HepG2 (cell line): ENCODE results near the gene ATP10D. TPM values are rescaled to one million over a fixed set of nuclear protein-coding genes. Genes with fewer than 3 reads are reported as not detected.

Experiments used
- ATAC-seq: fragments of 200-7000 bp; cut with Tn5 transposase; 3 replicates; pipeline ENCODE4 v1.9.1; 2020; ENCODE audit warnings: mild to moderate bottlenecking, moderate library complexity
- BruUV-seq: library from RNA; stranded (reverse); fragments of 400-500 nt; replicated peaks from 2 replicates; lab custom pipeline; 2021; lab: Mats Ljungman, UMichigan
- CTCF ChIA-PET: fragments of 300-600 bp; formaldehyde crosslinking; extraction: SDS; loops from one replicate; lab custom pipeline; 2021; ENCODE audit warnings: low total read pairs, inconsistent platforms, low intra/inter-chr PET ratio; lab: Yijun Ruan, JAX
- POLR2A ChIA-PET: fragments of 350-600 bp; sonication (Branson Sonifier 250); formaldehyde crosslinking; loops from one replicate; lab custom pipeline; 2020; ENCODE audit warnings: antibody characterized with exemption, inconsistent platforms; lab: Yijun Ruan, JAX
- DNase-seq: peaks from one replicate; pipeline ENCODE4 v3.0.0-alpha.2; 2015; ENCODE audit warnings: low spot score
- FAIRE-seq: peaks from 3 replicates; lab custom pipeline; 2011; peaks lifted over from hg19 to GRCh38; lab: Jason Lieb, UNC
- H2AFZ ChIP-seq: one replicate; pipeline ENCODE4 v1.6.1; 2011; ENCODE audit warnings: low read length, inconsistent platforms
- H3K27ac ChIP-seq: fragments of 300-600 bp; 3 replicates; pipeline ENCODE4 v1.8.0; 2011; ENCODE audit warnings: mixed run types, mild to moderate bottlenecking, mixed read lengths, low read length, inconsistent platforms; ENCODE audit not compliant: insufficient read depth; ENCODE audit errors: extremely low read length
- H3K27me3 ChIP-seq, 2 experiments: fragments of 200-600 bp in 1 of 2; 2 replicates in 1 of 2; 3 replicates in 1 of 2; pipeline versions ENCODE4 v1.6.0 to v1.8.0; 2011; ENCODE audit warnings: low read length in 2 of 2, mild to moderate bottlenecking in 2 of 2, moderate library complexity in 2 of 2, inconsistent platforms in 1 of 2; ENCODE audit not compliant: insufficient read depth in 2 of 2, control insufficient read depth in 1 of 2
- H3K36me3 ChIP-seq, 2 experiments: fragments of 200-600 bp in 1 of 2; replicated peaks in 1 of 2; 2 replicates in 1 of 2; 3 replicates in 1 of 2; pipeline versions ENCODE4 v1.5.1 to v1.8.0; 2011; ENCODE audit warnings: low read length in 2 of 2, inconsistent platforms in 1 of 2; ENCODE audit not compliant: insufficient read depth in 2 of 2, control insufficient read depth in 1 of 2
- H3K4me1 ChIP-seq: 2 replicates; pipeline ENCODE4 v1.5.1; 2012; ENCODE audit warnings: low read length, inconsistent platforms; ENCODE audit not compliant: insufficient read depth
- H3K4me2 ChIP-seq: 2 replicates; pipeline ENCODE4 v1.6.0; 2011; ENCODE audit warnings: low read depth, low read length, inconsistent platforms
- H3K4me3 ChIP-seq, 3 experiments: fragments of 200-600 bp in 1 of 3; sonication (generic), shearing (Covaris generic) in 1 of 3; replicated peaks in 1 of 3; 2 replicates each; pipeline ENCODE4 v1.5.1; 2011 to 2016; ENCODE audit warnings: low read length in 3 of 3, inconsistent platforms in 2 of 3, low read depth in 2 of 3, mild to moderate bottlenecking in 2 of 3, control low read depth in 1 of 3, mixed read lengths in 1 of 3; ENCODE audit not compliant: insufficient read depth in 1 of 3
- H3K79me2 ChIP-seq: one replicate; pipeline ENCODE4 v1.6.1; 2011; ENCODE audit warnings: low read length, inconsistent platforms; ENCODE audit not compliant: insufficient read depth
- H3K9ac ChIP-seq: 2 replicates; pipeline ENCODE4 v1.6.0; 2011; ENCODE audit warnings: mild to moderate bottlenecking, low read depth, low read length, inconsistent platforms; ENCODE audit not compliant: insufficient read depth
- H3K9me3 ChIP-seq: 2 replicates; pipeline ENCODE4 v1.5.1; 2012; ENCODE audit warnings: mild to moderate bottlenecking, low read length
- H4K20me1 ChIP-seq: 2 replicates; pipeline ENCODE4 v1.6.0; 2011; ENCODE audit warnings: inconsistent platforms, mild to moderate bottlenecking, low read length, moderate library complexity; ENCODE audit not compliant: insufficient read depth
- AHR ChIP-seq: IDR thresholded peaks from 2 replicates; pipeline ENCODE4 v1.6.1; 2018; ENCODE audit warnings: missing genetic modification reagents, missing compliant biosample characterization
- CENPT ChIP-seq: sonication (generic); formaldehyde crosslinking; IDR thresholded peaks from 2 replicates; pipeline ENCODE4 v1.8.0; 2022; ENCODE audit warnings: low read depth, mild to moderate bottlenecking, moderate library complexity, missing genetic modification reagents
- CREB1 ChIP-seq, 2 experiments: fragments of 450-650 bp in 1 of 2; IDR thresholded peaks; 2 replicates each; pipeline ENCODE4 v1.6.1; 2016 to 2017; ENCODE audit warnings: control low read depth in 1 of 2, mild to moderate bottlenecking in 1 of 2, missing compliant biosample characterization in 1 of 2, missing genetic modification characterization in 1 of 2
- DNMT3B ChIP-seq: conservative IDR thresholded peaks from 2 replicates; pipeline ENCODE4 v1.6.1; 2016; ENCODE audit warnings: missing biosample characterization, control low read depth
- HIVEP1 ChIP-seq: sonication (generic); formaldehyde crosslinking; IDR thresholded peaks from 2 replicates; pipeline ENCODE4 v1.4.0; 2020; ENCODE audit warnings: mild to moderate bottlenecking, missing genetic modification reagents
- MED8 ChIP-seq: sonication (generic); formaldehyde crosslinking; IDR thresholded peaks from 2 replicates; pipeline ENCODE4 v1.8.1; 2023; ENCODE audit warnings: mild to moderate bottlenecking, missing genetic modification reagents; ENCODE audit not compliant: insufficient replicate concordance
- MTA1 ChIP-seq: sonication (generic); formaldehyde crosslinking; IDR thresholded peaks from 2 replicates; pipeline ENCODE4 v1.4.0; 2020; ENCODE audit warnings: missing genetic modification reagents, mild to moderate bottlenecking, borderline replicate concordance
- NFATC3 ChIP-seq: sonication (generic); formaldehyde crosslinking; IDR thresholded peaks from 2 replicates; pipeline ENCODE4 v1.5.1; 2020; ENCODE audit warnings: mild to moderate bottlenecking, missing genetic modification reagents
- ZKSCAN8 ChIP-seq: IDR thresholded peaks from 2 replicates; pipeline ENCODE4 v1.6.1; 2016; ENCODE audit warnings: borderline replicate concordance, missing genetic modification reagents, missing compliant biosample characterization
- ZNF256 ChIP-seq: sonication (generic); formaldehyde crosslinking; conservative IDR thresholded peaks from 2 replicates; pipeline ENCODE4 v1.4.0; 2020; ENCODE audit warnings: missing genetic modification reagents
- ZNF549 ChIP-seq: sonication (generic); formaldehyde crosslinking; IDR thresholded peaks from 2 replicates; pipeline ENCODE4 v1.5.0; 2020; ENCODE audit warnings: missing genetic modification reagents
- ZNF558 ChIP-seq: sonication (generic); formaldehyde crosslinking; IDR thresholded peaks from 2 replicates; pipeline ENCODE4 v1.9.0; 2022; ENCODE audit warnings: mild to moderate bottlenecking, missing genetic modification reagents, borderline replicate concordance
- ZNF619 ChIP-seq: sonication (generic); formaldehyde crosslinking; IDR thresholded peaks from 2 replicates; pipeline ENCODE4 v1.4.0; 2020; ENCODE audit warnings: mild to moderate bottlenecking, missing genetic modification reagents
- WGBS: methylation state at CpG from one replicate; pipeline ENCODE4 v1.1.6; 2017; ENCODE audit warnings: low lambda C conversion rate; 5-methylcytosine and 5-hydroxymethylcytosine counted together
- in situ Hi-C: cut with HindIII; loops from 2 replicates; pipeline ENCODE4 v1.10.0; 2017; ENCODE audit warnings: low pct_unique_long_range_greater_than_20kb; ENCODE audit not compliant: extremely low pct_ligation_motif_present
- intact Hi-C: fragments of 100-400 bp; cut with micrococcal nuclease; formaldehyde crosslinking; loops from one replicate; pipeline ENCODE4 v1.10.0; 2022; ENCODE audit not compliant: unreplicated experiment
- polyA plus RNA-seq, 8 experiments: library from polyadenylated mRNA; depleted of rRNA in 3 of 8; stranded (reverse) in 7 of 8; unstranded in 1 of 8; fragments of >200 nt; fragmentation: Illumina TruSeq in 4 of 8; extraction: Trizol in 4 of 8; gene quantifications; 2 replicates each; pipeline versions ENCODE4 v1.2.1 to v1.2.3, GENCODE V29; 2011 to 2016; ENCODE audit warnings: low read depth in 4 of 8, missing spikeins in 1 of 8, mixed read lengths in 1 of 8; ENCODE audit not compliant: insufficient read depth in 1 of 8
- total RNA-seq, 5 experiments: library from RNA; depleted of rRNA; stranded (reverse); fragments of >200 nt; fragmentation: Illumina TruSeq; extraction: Trizol; gene quantifications; 2 replicates each; pipeline ENCODE4 v1.2.3, GENCODE V29; 2016; ENCODE audit warnings: low read depth in 1 of 5
- TF ChIP-seq, protein P1 (sequence below): sonication (generic); formaldehyde crosslinking; IDR thresholded peaks from 2 replicates; pipeline ENCODE4 v1.9.0; 2021; ENCODE audit warnings: missing genetic modification reagents, mild to moderate bottlenecking, borderline replicate concordance
- TF ChIP-seq, protein P2 (sequence below): sonication (generic); formaldehyde crosslinking; IDR thresholded peaks from 2 replicates; pipeline ENCODE4 v1.5.0; 2020; ENCODE audit warnings: mild to moderate bottlenecking, missing genetic modification reagents

The ATP10D gene
- total and polyA plus RNA-seq, 2 of the 13 experiments (the other 11 are each of a cell fraction or from before 2014, with no cell fraction given): 2.2 to 9.8 TPM

DNA sequence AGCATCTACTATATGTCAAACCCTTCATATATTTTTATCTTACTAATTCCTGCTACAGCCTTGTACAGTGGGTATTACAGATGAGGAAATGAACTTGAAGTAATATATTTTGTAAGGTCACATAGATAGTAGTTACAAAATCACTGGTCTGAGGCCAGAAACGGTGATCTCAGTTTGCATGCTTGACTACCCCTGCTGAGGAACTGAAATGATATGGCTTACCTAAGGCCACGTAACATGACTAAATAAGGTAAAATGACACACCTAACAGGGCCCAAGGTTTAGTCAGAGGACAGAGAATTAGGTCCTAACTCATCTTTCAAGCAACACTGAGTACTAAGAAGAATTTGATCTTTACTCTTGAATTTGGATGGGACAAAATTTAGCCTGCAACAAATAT lies 20.1 kb upstream of the ATP10D start:
- Histone ChIP-seq H3K36me3 (0 out of 5 replicates have a peak, but pooled peaks cover 0 to under 1% of the 10 kb centered on the region in 2 experiments), H2AFZ (peak overlapping the region; percentile 23), H3K79me2 (no peaks in the 10 kb centered on the region), H3K9ac (no peak overlapping the region), H3K4me1 (peaks cover 24% of the 10 kb centered on the region), H3K27ac (no peak overlapping the region), H3K27me3 (no peaks in the 10 kb centered on the region; a peak in 1 of 5 replicates), H3K4me3 (no peak overlapping the region), H4K20me1 (no peaks in the 10 kb centered on the region), H3K4me2 (no peak overlapping the region), H3K9me3 (no peaks in the 10 kb centered on the region)
- no TSS peak for BruUV-seq
- 45% methylated on average over 2 of the region's 2 CpGs for WGBS
- in situ Hi-C loops (no loop called here), intact Hi-C loops (no loop called here)
- ChIA-PET CTCF (no interaction called here), POLR2A (no interaction called here)
- no peak for DNase-seq
- no peak for TF ChIP-seq MTA1 (CRISPR knock-in tag)
- TF ChIP-seq CREB1 (IDR thresholded peaks at IDR 0.05): no peak
- no peak for TF ChIP-seq CREB1 (CRISPR knock-in tag; IDR thresholded peaks at IDR 0.05)
- TF ChIP-seq ZNF558 (CRISPR knock-in tag): no peak
- no peak for TF ChIP-seq NFATC3
- no peak for TF ChIP-seq ZNF619 (CRISPR knock-in tag)
- TF ChIP-seq DNMT3B (CRISPR knock-in tag): no peak
- TF ChIP-seq ZNF256 (CRISPR knock-in tag): no peak
- TF ChIP-seq ZNF549 (CRISPR knock-in tag): no peak
- TF ChIP-seq CENPT (CRISPR knock-in tag): no peak
- no peak for TF ChIP-seq ZKSCAN8 (CRISPR knock-in tag)
- no peak for TF ChIP-seq MED8 (CRISPR knock-in tag)
- TF ChIP-seq, protein P1, sequence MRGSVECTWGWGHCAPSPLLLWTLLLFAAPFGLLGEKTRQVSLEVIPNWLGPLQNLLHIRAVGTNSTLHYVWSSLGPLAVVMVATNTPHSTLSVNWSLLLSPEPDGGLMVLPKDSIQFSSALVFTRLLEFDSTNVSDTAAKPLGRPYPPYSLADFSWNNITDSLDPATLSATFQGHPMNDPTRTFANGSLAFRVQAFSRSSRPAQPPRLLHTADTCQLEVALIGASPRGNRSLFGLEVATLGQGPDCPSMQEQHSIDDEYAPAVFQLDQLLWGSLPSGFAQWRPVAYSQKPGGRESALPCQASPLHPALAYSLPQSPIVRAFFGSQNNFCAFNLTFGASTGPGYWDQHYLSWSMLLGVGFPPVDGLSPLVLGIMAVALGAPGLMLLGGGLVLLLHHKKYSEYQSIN: no peak
- TF ChIP-seq, protein P2, sequence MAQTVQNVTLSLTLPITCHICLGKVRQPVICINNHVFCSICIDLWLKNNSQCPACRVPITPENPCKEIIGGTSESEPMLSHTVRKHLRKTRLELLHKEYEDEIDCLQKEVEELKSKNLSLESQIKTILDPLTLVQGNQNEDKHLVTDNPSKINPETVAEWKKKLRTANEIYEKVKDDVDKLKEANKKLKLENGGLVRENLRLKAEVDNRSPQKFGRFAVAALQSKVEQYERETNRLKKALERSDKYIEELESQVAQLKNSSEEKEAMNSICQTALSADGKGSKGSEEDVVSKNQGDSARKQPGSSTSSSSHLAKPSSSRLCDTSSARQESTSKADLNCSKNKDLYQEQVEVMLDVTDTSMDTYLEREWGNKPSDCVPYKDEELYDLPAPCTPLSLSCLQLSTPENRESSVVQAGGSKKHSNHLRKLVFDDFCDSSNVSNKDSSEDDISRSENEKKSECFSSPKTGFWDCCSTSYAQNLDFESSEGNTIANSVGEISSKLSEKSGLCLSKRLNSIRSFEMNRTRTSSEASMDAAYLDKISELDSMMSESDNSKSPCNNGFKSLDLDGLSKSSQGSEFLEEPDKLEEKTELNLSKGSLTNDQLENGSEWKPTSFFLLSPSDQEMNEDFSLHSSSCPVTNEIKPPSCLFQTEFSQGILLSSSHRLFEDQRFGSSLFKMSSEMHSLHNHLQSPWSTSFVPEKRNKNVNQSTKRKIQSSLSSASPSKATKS (CRISPR knock-in tag): no peak
- no peak for TF ChIP-seq HIVEP1 (CRISPR knock-in tag)
- TF ChIP-seq AHR (CRISPR knock-in tag): no peak
- FAIRE-seq: no peak
- ATAC-seq: no peak
